GM18517 (cell line): ENCODE measurements around the gene TMEM69.
"Not testable (repeated sequence)": the region's sequence is repeated elsewhere in the genome, so short reads cannot be mapped to it uniquely, and the experiment has no call there.

Source experiments
- ATAC-seq: cut with Tn5 transposase; IDR thresholded peaks from one replicate; pipeline ENCODE4 v1.9.1; 2021; ENCODE audit warnings: mild to moderate bottlenecking, moderate library complexity; ENCODE audit not compliant: unreplicated experiment

The TMEM69 gene

GRCh38 chr1:45730075-45730779, 42.2 kb downstream of the TMEM69 start:
- ATAC-seq, result no peak

DNA sequence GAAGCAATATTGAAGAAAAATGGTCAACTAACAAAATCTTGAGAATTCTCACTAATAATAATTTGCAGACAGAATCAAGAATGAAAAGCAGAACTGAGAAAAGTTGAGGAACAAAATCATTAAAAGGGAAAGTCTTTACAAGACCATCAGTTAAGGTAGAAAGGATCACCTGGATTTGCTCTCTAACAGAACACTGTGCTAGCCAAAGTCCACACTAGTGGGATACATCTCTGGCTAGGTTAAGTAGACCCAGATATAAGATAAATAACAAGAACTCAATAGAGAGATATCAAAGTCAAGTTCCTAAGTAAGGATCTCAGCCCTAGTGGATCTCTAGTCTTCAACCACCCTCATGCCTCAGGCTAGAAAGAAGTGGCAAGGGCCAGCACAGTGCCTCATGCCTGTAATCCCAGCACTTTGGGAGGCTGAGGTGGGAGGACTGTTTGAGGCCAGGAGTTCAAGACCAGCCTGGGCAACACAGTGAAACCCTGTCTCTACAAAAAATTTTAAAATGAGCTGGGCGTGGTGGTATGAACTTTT, 42.9 kb downstream of the TMEM69 start:
- ATAC-seq, result no peak

- ATAC-seq, result no peak
Measured at GRCh38 chr1:45739137-45739536, 51.2 kb downstream of the TMEM69 start.

DNA sequence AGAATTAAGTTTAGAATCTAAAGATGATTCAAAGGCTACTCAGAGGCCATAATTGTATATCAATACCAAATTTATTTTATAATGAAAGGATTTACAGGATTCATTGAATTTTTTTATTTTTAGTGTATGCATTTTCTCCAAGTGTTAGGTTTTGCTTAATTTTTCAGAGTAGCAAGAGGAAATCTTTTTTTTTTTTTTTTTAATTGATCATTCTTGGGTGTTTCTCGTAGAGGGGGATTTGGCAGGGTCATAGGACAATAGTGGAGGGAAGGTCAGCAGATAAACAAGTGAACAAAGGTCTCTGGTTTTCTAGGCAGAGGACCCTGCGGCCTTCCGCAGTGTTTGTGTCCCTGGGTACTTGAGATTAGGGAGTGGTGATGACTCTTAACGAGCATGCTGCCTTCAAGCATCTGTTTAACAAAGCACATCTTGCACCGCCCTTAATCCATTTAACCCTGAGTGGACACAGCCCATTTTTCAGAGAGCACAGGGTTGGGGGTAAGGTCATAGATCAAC, 51.7 kb downstream of the TMEM69 start:
- not testable (repeated sequence) for ATAC-seq
